GM23248 (cell line): ENCODE measurements around the gene STK32B. TPM values are rescaled to one million over a fixed set of nuclear protein-coding genes. Genes with fewer than 3 reads are reported as not detected.
"Not testable (repeated sequence)": the region's sequence is repeated elsewhere in the genome, so short reads cannot be mapped to it uniquely, and the experiment has no call there.

Experiments used
- DNase-seq: peaks from one replicate; pipeline ENCODE4 v3.0.0-alpha.2; 2015
- H2AFZ ChIP-seq: fragments of 200-600 bp; sonication (generic); 2 replicates; pipeline ENCODE4 v1.6.1; 2016; ENCODE audit warnings: antibody characterized with exemption
- H3F3A ChIP-seq: fragments of 200-600 bp; sonication (generic); 2 replicates; pipeline ENCODE4 v1.6.1; 2016; ENCODE audit warnings: mild to moderate bottlenecking, antibody characterized with exemption, mixed run types; ENCODE audit not compliant: insufficient read depth
- H3K27ac ChIP-seq: fragments of 200-600 bp; sonication (generic); 2 replicates; pipeline ENCODE4 v1.5.1; 2016; ENCODE audit warnings: mild to moderate bottlenecking
- H3K27me3 ChIP-seq: fragments of 200-600 bp; sonication (generic); replicated peaks from 2 replicates; pipeline ENCODE4 v1.6.1; 2016; ENCODE audit warnings: mild to moderate bottlenecking; ENCODE audit not compliant: insufficient read depth
- H3K36me3 ChIP-seq: fragments of 200-600 bp; sonication (generic); 2 replicates; pipeline ENCODE4 v1.6.1; 2016; ENCODE audit warnings: low read depth, mild to moderate bottlenecking
- H3K4me1 ChIP-seq: fragments of 200-600 bp; sonication (generic); 2 replicates; pipeline ENCODE4 v1.6.1; 2016; ENCODE audit warnings: mild to moderate bottlenecking; ENCODE audit not compliant: insufficient read depth
- H3K4me2 ChIP-seq: fragments of 200-600 bp; sonication (generic); one replicate; pipeline ENCODE4 v1.6.1; 2016; ENCODE audit warnings: mild to moderate bottlenecking; ENCODE audit not compliant: unreplicated experiment
- H3K4me3 ChIP-seq: fragments of 200-600 bp; sonication (generic); 2 replicates; pipeline ENCODE4 v1.5.1; 2016; ENCODE audit warnings: mild to moderate bottlenecking
- H3K79me2 ChIP-seq: fragments of 200-600 bp; sonication (generic); 2 replicates; pipeline ENCODE4 v1.6.1; 2016; ENCODE audit warnings: mild to moderate bottlenecking; ENCODE audit not compliant: insufficient read depth
- H3K9ac ChIP-seq: fragments of 200-600 bp; sonication (generic); 2 replicates; pipeline ENCODE4 v1.6.1; 2016; ENCODE audit warnings: mild to moderate bottlenecking
- H3K9me2 ChIP-seq: fragments of 200-600 bp; sonication (generic); 2 replicates; pipeline ENCODE4 v1.6.1; 2016; ENCODE audit warnings: mixed run types, mild to moderate bottlenecking, moderate library complexity; ENCODE audit not compliant: insufficient read depth
- H3K9me3 ChIP-seq: fragments of 200-600 bp; sonication (generic); one replicate; pipeline ENCODE4 v1.6.1; 2017; ENCODE audit warnings: low read depth
- H4K20me1 ChIP-seq: fragments of 200-600 bp; sonication (generic); 2 replicates; pipeline ENCODE4 v1.6.0; 2016; ENCODE audit not compliant: insufficient read depth
- EZH2 ChIP-seq: fragments of 200-600 bp; sonication (generic); IDR thresholded peaks from 2 replicates; pipeline ENCODE4 v1.6.1; 2018; ENCODE audit warnings: antibody characterized with exemption, mild to moderate bottlenecking; ENCODE audit not compliant: insufficient read depth, poor library complexity, severe bottlenecking
- EZH2phosphoT487 ChIP-seq: fragments of 200-600 bp; sonication (generic); IDR thresholded peaks from 2 replicates; pipeline ENCODE4 v1.6.1; 2018; ENCODE audit warnings: antibody characterized with exemption, moderate library complexity, mild to moderate bottlenecking, low read depth; ENCODE audit not compliant: insufficient read depth
- WGBS, 2 experiments: methylation state at CpG; one replicate each; pipeline ENCODE4 v1.1.6; 2015 to 2017; ENCODE audit warnings: low lambda C conversion rate in 2 of 2, low coverage in 1 of 2; ENCODE audit errors: missing lambda C conversion rate in 2 of 2; 5-methylcytosine and 5-hydroxymethylcytosine counted together
- in situ Hi-C: fragments of 300-500 bp; cut with MboI; formaldehyde crosslinking; loops from 2 replicates; pipeline ENCODE4 v1.15.0; 2020
- polyA plus RNA-seq: library from polyadenylated mRNA; unstranded; fragments of >200 nt; fragmentation: Nextera tagmentation; extraction: Ambion mirVana; gene quantifications from 2 replicates; pipeline ENCODE4 v1.2.1, GENCODE V29; 2016
- total RNA-seq: library from RNA; depleted of rRNA; stranded (reverse); fragments of >200 nt; shearing (Covaris generic); gene quantifications from 2 replicates; pipeline ENCODE4 v1.2.3, GENCODE V29; 2014; rRNA removed

STK32B gene
- 6.1 and 6.4 TPM in 2 replicates for total RNA-seq
- polyA plus RNA-seq, result 4.9 and 5.4 TPM in 2 replicates

DNA sequence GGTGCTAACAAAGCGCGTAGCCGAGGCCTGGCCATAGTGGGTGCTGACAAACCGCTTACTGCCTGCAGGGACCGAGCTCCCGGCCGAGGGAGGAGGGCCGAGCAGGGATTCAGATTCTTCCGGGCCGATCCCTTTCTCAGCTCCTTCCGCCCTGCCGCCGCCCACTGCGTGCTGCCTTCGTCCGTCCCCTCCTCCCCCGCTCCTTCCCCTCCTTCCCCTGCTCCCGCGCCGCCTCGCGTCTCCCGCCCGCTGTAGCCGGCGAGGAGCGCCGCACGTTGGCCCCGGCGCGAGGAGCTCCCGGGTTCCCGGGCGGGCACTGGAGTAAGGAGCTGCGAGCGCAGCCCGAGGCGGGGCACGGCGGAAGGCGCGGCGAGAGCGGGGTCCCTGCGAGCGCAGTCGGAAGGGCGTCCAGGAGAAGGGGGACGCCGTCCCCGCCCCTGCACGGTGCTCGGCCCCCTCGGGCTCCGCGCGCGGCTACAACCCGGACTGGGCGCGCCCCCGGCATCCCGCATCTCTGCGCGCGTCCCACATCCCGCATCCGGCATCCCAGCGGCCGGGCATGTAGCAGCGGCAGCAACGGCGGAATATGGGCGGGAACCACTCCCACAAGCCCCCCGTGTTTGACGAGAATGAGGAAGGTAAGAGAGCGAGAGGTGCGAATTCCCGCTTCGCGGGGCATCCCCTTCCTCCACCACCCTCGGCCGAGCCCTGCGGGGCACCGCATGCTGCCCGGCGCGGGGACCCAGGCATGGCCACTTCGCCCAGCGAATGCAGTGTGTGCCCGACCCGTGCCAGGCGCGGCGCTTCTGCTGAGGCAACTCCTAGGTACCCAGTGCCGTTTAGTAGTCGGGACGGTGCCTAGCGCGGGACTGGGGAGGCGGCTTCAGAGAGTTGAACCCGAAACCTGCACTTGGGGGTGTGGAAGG, at the start of gene STK32B:
STK32B (plus strand) TSS at position 203 of the 926 bp plus-strand sequence.
- H3K9me2 ChIP-seq, result no peaks in the 10 kb centered on the region
- WGBS, 2 experiments, result 1 to 2% methylated on average over 47 to 68 of the region's 103 CpGs
- no peaks in the 10 kb centered on the region for H3K4me1 ChIP-seq
- in situ Hi-C loops, result no loop called here
- H3K4me3 ChIP-seq, result peak within 1 kb of the TSS; percentile 75
- no peaks in the 10 kb centered on the region for H3K9me3 ChIP-seq
- DNase-seq, result peak; percentile 86
- H3K79me2 ChIP-seq, result no peaks in the 10 kb centered on the region
- H3K4me2 ChIP-seq, result peak within 1 kb of the TSS; percentile 98
- H3K27me3 ChIP-seq, result no peaks in the 10 kb centered on the region
- H3K9ac ChIP-seq, result peak within 1 kb of the TSS; percentile 60
- no peaks in the 10 kb centered on the region for H4K20me1 ChIP-seq
- no peak within 1 kb of the TSS for H3K27ac ChIP-seq
- TF ChIP-seq EZH2phosphoT487, result no peak
- no peak for TF ChIP-seq EZH2
- H3F3A ChIP-seq, result 0 out of 2 replicates have a peak, but pooled peaks cover 5% of the 10 kb centered on the region
- H3K36me3 ChIP-seq, result no peaks in the 10 kb centered on the region
- H2AFZ ChIP-seq, result peak within 1 kb of the TSS; percentile 95

DNA sequence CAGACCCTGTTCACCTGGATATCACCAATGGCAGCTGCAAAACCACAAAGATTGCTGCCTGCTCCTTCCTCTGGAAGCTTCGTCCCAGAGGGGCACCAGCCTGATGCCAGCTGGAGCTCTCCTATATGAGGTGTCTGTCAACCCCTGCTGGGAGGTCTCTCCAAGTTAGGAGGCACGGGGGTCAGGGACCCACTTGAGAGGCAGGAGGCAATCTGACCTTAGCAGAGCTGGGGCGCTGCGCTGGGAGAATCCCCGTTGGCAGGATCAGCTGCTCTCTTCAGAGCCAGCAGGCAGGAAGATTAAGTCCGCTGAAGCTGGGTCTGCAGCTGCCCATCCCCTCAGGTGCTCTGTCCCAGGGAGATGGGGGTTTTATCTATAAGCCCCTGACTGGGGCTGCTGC, 49.6 kb upstream of the STK32B start:
- H3K9ac ChIP-seq, DNase-seq, H3K9me3 ChIP-seq, in situ Hi-C loops, H3K4me2 ChIP-seq, H3K4me1 ChIP-seq, H3K9me2 ChIP-seq, H2AFZ ChIP-seq, H3K79me2 ChIP-seq, H4K20me1 ChIP-seq, H3K4me3 ChIP-seq, H3K27ac ChIP-seq, H3K36me3 ChIP-seq: not testable (repeated sequence)
- Histone ChIP-seq H3K27me3 (peaks cover 79% of the 10 kb centered on the region), H3F3A (peaks cover 10% of the 10 kb centered on the region; the same call in 1 of the 2 replicates)
- WGBS, 2 experiments, result 75 to 80% methylated on average over 6 of the region's 6 CpGs

DNA sequence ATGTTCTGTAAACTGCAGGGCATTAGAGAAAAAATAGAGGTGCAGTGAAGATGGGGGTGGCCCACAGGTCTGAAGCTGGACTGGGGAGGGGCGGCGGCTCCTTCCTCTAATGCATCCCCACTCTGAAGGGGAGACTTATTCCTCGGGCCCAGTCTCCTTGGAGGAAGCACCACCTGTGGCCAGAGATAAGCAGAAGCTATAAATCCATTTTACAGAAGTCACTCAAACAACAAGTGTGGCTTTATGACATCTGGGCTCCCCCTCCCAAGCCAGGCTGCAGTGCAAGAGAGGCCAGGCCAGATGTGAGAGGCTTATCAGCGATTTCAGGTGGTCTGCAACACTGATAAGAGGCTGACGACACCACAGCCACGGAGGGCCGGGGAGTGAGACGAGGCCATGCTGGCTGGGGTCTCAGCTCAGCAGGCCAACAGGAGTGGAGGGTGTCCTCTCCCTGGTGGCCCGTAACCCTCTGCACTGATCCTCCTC, 47.9 kb upstream of the STK32B start:
- H4K20me1 ChIP-seq, result no peaks in the 10 kb centered on the region
- WGBS, 2 experiments, result 64 to 72% methylated on average over 9 of the region's 9 CpGs
- no peaks in the 10 kb centered on the region for H3K4me1 ChIP-seq
- DNase-seq, result no peak
- peaks cover 79% of the 10 kb centered on the region for H3K27me3 ChIP-seq
- no peaks in the 10 kb centered on the region for H3K9me3 ChIP-seq
- no peak overlapping the region for H3K4me2 ChIP-seq
- no peak overlapping the region for H3K4me3 ChIP-seq
- TF ChIP-seq EZH2phosphoT487, result no peak
- no peak overlapping the region for H2AFZ ChIP-seq
- in situ Hi-C loops, result no loop called here
- no peak overlapping the region for H3K9ac ChIP-seq
- H3F3A ChIP-seq, result no peaks in the 10 kb centered on the region
- H3K36me3 ChIP-seq, result no peaks in the 10 kb centered on the region
- no peaks in the 10 kb centered on the region for H3K9me2 ChIP-seq
- H3K79me2 ChIP-seq, result no peaks in the 10 kb centered on the region
- H3K27ac ChIP-seq, result no peak overlapping the region

DNA sequence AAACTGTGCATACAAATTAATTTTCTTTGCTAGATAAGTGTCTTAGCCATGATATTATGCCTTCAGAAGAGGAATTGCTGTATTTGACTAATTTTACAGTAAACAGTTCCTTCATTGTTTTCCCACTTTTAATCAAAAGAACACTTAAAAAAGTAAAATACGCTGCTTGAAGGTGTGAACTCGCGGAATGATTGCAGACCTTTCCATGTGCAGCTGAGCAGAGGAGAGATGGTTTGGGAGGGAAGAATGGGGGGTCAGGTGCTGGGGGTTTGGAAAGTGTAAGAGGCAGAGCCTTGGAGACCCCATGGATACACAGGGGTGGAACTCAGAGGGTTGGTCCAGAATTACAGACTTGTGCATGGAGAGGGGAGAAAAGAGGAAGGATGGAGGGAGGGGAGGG, 47.4 kb upstream of the STK32B start:
- TF ChIP-seq EZH2 (no peak), EZH2phosphoT487 (no peak)
- H3K36me3 ChIP-seq, result no peaks in the 10 kb centered on the region
- H3K4me3 ChIP-seq, result no peak overlapping the region
- no peaks in the 10 kb centered on the region for H3K79me2 ChIP-seq
- no peaks in the 10 kb centered on the region for H3F3A ChIP-seq
- H4K20me1 ChIP-seq, result no peaks in the 10 kb centered on the region
- H3K4me1 ChIP-seq, result no peaks in the 10 kb centered on the region
- peaks cover 77% of the 10 kb centered on the region for H3K27me3 ChIP-seq
- no peak overlapping the region for H3K27ac ChIP-seq
- in situ Hi-C loops, result no loop called here
- no peak overlapping the region for H2AFZ ChIP-seq
- 93 to 95% methylated on average over 3 of the region's 3 CpGs for WGBS, 2 experiments
- no peaks in the 10 kb centered on the region for H3K9me3 ChIP-seq
- H3K9ac ChIP-seq, result no peak overlapping the region
- no peak for DNase-seq
- no peak overlapping the region for H3K4me2 ChIP-seq
- H3K9me2 ChIP-seq, result no peaks in the 10 kb centered on the region
